Dermis blood vessel endothelial cell (primary cell): ENCODE data around the gene MBD5. TPM values are rescaled to one million over a fixed set of nuclear protein-coding genes. Genes with fewer than 3 reads are reported as not detected.

ENCODE experiments used
- DNase-seq: peaks from one replicate; pipeline ENCODE4 v3.0.0; 2010
- total RNA-seq: library from RNA; depleted of rRNA; stranded (reverse); fragments of >200 nt; gene quantifications from 2 replicates; pipeline ENCODE4 v1.2.3, GENCODE V29; 2014

MBD5 gene
- total RNA-seq, 1 donor from 2014 or later: 12.3 TPM

DNA sequence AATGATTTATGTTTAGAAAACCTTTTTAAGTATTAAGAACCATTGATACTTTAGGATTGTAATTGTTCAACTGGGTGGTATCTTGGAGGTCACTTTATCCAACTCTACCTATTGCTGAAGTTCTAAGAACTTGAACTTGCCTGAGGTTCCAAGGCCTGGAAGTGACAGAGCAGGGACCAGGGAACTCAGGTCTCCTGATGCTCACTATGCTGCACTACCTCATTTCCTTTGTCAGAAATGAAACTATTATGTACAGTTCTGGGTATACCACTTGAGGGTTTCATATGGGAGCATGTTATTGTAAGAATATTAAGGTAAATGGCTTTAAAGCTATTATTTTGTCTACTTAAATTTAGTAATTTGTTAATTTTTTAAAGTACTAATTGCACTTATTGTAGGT lies 3.0 kb downstream of the MBD5 start:
- peak; percentile 37 for DNase-seq

DNA sequence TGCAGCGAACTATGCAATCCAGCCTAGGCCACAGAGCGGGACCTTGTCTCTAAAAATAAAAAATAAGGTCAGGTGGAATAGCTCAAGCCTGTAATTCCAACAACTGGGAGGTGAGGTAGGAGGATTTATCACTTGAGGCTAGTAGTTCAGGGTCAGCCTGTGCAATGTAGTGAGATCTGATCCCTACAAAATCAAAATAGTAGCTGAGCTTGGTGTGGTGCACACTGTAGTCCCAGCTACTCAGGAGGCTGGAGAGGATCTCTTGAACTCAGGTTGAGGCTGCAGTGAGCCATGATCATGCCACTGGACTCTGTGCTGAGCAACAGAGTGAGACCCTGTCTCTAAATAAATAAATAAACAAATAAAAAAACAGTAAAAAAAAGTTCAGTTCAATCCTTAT lies 5.7 kb downstream of the MBD5 start:
- no peak for DNase-seq

DNA sequence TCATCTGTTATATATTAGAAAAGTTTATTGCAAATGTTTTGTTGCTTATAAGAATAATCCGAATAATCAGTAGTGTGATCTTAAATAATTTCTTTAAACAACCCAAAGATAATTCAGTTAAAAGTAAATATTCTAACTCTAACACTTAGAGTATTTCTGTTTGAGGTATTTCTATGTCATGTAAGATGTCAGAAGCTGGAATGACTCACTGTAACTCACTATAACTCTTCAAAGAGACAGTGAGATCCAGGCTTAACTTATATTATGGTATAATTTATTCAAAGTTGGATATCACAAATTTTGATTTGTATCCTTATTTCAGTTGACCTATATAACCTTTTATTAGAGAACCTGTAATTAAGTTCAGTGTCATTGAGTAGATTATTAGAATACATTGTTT lies 6.9 kb downstream of the MBD5 start:
- no peak for DNase-seq

DNA sequence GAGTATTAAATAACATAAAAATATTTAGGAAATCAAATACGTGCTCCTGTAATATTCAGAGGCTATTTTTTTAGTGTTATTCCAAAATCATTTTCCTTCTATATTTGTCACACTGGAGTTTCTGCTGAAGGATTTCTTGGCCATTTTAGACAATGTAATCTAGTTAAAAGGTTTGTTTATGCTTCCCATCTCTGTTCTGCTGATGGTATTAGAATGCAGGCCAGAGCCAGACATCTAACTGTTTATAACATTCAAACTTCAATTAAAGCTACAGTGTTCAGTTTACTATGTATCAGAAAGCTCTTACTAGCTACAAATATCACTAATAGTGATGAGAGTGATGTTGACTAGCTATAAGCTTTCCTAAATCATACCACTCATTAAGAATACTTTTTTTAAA lies 7.9 kb downstream of the MBD5 start:
- no peak for DNase-seq

DNA sequence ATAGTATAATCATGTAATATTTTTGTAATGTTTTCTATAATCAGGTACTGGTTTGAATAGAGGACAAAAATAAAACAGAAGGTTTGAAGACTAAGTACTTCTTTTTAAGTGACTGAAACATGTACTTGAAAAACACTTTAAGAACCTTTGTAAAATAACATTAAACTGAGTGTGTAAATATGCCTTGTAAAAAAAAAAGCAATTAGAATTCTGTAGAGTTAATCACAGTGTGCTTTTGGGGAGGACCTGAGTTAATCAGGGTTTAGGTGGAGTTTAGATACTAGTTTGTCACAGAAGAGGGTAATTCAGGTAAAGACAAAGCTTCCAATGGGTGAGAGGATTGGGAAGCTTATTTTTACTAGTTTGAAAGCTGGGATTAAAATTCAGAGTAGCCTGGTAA lies 10.3 kb downstream of the MBD5 start:
- DNase-seq: no peak

DNA sequence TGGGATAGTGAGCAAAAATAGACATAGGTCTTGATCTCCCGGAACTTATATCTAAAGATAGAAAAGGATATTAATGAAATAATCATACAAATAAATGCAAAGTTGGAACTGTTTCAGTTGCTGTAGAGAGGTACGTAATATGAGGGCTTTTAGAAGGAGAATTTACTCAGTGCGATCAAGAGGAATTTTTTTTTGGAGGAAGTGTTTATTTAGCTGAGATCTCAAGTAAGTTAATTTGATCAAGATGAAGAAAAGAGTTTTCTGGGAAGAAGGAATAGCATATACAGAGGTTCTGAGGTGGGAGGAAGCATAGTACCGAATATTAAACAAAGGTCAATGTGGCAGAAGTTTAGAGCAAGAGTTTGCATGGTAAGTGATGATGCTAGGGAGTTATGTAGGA lies 11.3 kb downstream of the MBD5 start:
- DNase-seq: no peak

DNA sequence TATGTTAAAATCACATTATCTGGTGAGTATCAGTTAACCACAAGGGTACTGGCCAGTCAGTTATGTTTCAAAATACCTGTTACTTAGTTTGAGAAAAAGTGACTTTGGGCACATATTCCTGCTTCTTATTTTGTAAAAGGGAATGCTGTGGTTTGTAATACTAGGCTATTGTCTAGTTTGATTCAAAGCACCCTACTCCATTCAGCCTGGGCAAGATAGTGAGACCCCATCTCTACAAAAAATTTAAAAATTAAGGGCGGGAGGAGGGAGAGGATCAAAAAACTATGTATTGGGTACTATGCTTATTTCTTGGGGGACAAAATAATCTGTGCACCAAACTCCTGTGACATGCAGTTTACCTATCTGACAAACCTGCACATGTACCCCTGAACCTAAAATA lies 18.9 kb downstream of the MBD5 start:
- no peak for DNase-seq

DNA sequence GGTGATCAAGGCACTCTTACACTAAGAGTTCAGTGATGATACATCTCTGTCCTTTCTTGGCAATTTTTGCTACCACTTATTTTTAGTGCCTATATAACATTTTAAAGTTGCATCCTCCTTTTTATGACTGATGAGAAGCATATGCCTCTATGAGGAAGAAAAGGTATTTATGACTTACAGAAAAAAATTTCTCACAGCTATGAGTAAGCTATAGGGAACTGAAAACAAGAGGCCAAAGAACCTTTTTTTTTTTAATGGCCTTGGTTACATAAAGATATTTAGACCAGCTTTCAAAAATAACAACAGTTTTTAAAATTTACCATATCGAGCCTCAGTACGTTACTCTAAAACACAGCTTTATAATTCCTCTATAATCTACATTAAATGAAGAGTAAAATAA lies 21.3 kb downstream of the MBD5 start:
- no peak for DNase-seq

DNA sequence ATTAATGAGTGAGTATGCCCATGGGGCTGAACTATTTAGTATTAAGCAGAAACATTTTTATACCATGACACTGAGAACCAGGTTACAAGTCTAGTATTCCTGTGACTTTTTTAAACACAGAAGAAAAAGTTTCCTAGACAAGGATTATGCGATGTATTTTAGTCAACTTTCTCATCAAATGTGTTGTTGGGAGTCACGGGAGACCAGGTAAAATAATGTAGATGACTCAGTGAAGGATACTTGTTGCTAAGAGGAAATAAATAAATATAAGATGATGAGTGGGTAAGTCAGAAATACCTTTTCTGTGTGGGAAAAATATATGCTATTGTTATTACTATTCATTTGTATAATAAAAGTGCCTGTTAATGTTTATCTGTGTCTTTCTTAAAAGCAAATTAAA lies 23.4 kb downstream of the MBD5 start:
- DNase-seq: no peak

DNA sequence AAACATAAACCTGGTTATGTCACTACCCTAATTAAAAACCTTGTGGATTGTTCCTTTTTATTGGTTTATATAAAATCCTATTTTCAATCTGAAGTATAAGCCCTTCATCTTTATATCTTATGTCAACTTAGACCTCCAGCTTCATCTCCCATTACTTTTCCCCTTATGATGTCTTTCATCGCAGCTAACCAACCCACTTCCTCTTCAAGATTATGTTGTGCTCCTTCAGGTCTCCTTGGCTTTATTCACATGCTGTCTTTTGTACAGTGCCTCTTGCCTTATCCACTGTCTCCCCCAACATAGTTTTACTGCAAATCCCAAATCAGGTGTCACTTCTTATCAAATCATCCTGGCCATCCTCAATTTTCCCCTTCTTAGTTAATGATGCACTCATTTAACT lies 25.9 kb downstream of the MBD5 start:
- no peak for DNase-seq

DNA sequence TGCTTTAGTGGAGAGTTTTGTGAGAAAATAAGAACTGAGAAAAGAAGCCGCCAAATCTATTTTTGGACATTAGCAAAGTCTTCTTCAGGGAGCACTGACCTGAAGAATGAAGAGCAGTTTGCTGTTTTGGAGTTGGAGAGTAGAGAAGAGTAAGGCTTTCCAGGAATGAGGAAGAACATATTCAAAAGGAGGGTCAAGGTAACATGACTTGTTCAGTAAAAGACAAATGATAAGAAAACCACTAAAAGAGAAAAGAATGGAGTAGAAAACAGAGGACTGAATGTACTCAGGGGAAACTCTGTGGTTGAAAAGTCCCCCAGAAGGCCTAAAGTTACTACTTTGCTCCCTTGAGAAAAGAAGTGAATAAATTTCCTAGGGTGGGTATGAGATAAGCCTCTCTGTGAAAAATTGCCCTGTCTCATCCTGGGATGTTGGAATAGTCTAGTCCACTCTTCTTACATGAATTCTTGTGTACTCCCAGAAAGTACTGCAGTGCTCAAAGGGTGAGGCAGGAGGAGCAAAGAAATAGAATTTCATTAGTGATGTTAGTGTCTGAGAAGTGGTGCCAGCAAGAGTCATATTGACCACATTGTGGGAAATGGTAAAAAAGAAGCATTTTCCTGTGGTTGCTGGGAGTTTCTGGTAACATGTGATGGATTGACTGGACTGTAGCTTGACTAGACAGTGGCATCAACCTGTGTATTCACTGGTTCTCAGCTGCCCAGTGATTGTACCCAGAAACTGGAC lies 27.8 kb downstream of the MBD5 start:
- DNase-seq: no peak

DNA sequence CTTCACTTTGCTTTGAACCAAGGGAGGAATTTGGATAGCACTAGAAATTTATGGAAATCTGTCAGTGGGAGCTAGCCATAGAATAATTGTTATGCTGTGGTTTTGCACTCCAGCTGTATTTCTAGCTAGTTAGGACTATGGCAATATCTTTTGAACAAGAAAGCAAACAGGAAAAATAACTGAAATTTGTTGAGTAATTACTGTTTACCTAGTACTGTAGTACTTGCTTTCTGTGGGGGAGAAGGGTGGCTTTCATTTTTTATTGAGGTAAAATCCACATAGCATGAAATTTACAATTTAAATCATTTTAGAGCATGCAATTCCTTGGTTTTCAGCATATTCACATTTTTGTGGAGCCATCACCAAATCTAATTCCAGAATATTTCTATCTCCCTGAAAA lies 28.4 kb downstream of the MBD5 start:
- no peak for DNase-seq

DNA sequence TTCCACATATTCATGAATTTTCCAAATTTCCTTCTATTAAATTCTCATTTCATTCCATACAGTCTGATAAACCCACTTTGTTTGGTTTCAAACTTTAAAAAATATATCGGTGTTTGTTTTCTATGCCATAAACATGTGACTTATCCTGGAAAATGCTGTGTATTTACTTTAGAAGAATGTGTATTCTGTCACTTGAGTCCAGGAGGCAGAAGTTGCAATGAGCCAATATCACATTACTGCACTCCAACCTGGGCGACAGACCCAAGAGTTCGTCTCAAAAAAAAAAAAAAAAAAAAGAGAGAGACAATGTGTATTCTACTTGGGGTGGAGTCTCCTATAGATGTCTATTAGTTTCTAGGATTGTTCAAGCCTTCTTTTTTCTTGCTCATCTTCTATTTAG lies 31.8 kb downstream of the MBD5 start:
- no peak for DNase-seq

DNA sequence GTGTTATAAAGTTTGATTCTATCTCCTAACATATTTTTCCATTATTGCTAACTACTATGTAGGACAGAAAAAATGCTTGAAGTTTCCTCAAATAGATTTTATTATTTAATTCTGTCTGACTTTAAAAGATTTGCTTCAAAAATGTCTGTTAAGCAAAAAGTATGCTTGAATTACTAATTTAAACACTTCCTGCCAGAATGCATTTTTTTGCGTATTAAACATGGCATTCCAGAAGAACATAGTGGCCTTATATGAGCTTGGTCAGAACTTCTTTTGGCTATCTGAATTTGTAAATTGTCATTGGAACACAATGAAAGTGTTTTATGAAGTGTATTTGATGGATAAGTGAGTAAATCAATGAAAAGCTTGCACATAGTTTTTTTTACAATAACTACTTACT lies 37.8 kb downstream of the MBD5 start:
- no peak for DNase-seq

DNA sequence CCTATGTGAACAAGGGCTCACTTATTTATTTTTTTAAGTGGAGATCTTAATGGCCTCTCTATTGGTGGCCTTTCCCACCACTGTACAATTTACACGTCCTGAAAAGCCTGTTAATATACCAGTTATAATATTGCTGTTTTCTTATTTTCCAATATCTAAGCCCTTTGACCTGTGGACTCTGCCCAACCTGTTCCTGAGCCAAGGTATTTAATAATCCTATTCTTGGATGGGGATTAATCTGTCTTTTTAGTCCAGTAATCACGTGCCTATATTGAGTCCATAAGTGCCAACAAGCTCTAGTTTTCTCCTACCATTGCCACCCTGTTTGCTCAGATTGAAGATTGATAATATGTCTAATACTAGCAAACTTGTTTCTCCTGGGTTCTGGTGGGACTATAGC lies 42.7 kb downstream of the MBD5 start:
- DNase-seq: no peak

DNA sequence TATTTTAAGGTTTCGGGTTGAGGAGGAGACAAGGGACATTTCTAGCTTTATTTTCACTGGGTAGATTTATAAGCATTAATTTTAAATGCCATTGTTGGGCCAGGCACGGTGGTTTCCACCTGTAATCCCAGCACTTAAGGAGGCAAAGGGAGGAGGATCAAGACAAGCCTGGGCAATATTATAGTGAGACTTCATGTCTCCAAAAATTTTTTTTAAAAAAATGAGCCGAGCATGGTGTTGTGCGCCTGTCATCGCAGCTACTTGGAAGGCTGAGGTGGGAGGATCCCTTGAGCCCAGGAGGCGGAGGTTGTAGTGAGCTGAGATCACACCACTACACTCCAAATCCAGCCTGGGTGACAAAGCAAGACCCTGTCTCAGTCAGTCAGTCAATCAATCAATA lies 45.0 kb downstream of the MBD5 start:
- no peak for DNase-seq

DNA sequence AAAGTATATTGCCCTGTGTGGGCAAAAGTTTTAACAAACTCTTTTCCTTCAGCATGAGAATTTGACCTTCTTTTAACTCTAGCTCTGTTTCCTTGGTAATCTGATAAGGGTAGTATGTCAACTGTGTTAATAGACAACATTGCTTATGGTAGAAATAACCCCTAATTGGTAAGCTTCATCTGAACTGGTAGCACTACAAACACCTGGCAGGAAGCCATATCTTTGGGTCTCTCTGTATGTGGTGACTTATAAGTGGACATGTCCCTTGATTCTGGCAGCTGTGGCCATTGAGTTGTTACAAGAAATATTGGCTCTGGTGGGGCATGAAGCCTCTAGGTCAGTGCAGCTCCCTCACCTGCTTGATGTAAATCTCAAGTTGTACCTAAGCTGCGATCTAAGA lies 46.9 kb downstream of the MBD5 start:
- no peak for DNase-seq

DNA sequence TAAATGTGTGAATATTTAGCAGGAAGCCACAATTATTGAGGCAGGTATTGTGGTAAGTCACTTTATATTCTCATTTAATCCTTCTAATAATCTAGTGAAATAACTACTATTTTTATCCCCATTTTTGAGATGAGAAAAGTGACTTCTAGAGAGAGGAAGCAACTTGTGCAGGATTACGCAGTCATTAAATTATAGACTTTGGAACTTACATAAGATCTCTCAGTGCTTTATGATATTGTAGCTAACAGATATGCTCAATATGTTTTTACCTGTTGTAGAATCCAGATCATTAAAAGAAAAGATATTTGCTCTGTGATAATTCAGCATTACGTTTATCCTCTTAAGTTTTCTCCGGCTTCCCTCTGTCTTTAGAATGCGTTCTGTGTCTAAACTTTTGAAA lies 50.5 kb downstream of the MBD5 start:
- DNase-seq: no peak

DNA sequence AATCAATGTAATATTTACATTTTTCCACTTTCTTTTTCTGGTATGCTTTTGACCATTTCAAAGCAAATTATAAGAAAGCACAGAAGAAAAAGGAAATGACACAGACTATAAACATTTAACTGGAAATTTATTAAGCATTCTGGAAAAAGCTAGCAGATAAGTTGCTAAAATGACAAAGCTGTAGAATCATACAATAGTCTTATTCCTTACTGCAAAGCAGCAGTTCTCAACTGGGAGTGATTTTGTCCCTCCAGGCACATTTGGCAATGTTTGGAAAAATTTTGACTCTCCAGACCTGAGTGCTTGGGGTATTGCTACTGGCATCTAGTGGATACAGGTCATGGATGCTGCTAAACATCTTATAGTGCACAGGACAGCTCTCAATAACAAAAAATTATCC lies 75.1 kb downstream of the MBD5 start:
- DNase-seq: peak; percentile 5

DNA sequence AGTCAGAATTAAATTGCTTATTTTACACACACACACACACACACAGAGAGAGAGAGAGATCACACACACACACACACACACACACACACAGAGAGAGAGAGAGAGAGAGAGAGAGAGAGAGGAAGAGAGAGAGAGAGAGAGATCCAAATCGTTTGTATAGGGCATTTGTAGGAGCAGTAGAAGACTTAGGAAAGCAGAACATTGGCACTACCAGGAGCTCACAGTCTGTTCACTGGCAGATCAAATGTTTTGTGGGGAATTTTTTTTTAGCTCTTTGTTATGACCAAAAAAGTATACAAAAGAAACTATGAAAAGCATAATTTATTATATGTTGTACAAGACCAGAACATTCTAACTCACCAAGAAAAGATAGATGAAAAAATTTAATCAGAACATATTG lies 81.8 kb downstream of the MBD5 start:
- DNase-seq: no peak

DNA sequence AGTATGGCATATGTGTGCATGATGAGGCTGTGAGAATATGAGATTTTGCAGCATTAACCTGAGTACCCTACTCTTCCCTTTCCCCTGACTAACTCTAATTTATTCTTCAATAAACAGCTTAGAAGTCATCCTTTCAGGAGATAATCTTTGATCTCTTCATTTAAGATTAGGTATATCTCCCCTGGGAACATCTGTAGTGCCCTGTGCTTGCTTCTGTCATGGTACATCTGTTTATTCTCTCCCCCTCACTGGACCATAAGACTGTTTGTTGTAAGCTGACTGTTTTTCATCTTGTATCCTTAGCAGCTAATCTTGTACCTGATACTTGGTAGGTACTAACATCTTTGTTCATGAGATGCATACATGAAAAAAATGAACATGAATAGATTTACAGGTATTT lies 83.1 kb downstream of the MBD5 start:
- DNase-seq: no peak

DNA sequence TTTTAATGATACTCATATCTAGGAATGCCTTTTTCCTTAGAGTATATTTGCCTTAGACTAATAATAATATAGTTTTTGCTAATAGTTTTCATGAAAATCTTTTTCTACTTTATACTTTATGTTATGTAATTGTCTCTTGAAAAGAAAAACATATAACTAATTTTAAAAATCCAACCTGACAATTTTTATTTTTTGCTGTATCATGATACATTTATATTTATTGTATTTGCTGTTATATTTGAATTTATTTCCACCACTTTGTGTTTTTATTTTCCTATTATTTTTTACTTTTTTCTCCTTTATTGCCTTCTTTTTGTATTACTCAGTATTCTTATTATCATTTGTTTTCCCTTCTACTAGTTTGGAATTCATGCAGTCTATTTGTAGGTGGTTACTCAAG lies 85.4 kb downstream of the MBD5 start:
- DNase-seq: no peak

DNA sequence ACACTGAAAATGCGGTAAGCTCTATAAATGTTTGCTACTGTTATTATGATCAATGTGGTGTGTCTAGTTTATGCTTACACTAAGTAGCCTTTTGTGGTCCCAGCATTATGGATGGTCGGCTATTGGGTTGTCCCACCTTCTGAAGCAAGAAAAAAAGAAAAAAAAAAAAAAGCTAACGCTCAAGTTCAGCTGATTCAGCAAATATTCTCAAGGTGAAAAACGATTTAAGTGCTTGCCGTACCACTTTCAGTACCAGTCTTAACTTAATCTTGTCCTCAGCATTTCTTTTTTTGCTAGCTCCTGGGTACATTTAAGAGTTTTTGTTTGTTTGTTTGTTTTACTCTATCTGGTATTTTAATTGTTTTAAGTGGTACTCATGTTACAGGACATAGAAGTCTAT lies 87.5 kb downstream of the MBD5 start:
- no peak for DNase-seq

DNA sequence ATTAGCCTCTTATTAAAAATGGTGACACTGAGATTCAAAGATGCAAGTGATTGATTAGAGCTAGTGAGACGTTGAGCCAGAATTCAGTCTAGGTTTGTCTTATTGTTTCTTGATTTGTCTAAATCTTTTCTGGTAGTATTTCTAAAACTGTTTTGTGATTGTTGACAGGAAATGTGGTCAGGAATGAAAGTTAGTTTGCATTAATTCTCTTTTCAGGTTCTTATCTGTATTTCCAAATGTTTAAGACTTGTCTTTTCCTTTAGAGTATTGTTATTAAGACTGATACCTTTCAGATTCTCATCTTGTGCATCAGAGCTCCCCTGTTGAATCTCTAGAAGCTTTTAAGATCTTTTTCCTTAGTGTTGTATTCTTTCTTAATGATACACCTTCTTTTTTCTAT lies 89.3 kb downstream of the MBD5 start:
- DNase-seq: no peak

DNA sequence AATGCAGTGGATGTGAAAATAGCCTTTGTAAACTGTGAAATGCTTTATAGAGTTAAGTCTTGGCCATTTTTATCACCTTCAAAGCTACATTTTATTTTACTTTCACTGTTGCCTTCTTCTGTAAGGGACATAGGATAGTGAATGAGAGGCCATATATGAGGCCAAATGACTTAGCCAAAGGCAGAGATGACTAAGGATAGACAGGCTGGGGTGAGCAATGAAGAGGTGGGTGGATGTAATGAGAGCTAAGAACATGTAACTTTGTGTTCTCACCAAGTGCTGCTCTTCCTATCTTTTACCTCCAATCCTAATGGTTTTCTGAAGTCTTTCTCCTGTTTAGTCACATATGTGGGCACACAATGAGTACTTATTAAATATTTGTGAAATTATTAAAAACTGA lies 101.9 kb downstream of the MBD5 start:
- no peak for DNase-seq

DNA sequence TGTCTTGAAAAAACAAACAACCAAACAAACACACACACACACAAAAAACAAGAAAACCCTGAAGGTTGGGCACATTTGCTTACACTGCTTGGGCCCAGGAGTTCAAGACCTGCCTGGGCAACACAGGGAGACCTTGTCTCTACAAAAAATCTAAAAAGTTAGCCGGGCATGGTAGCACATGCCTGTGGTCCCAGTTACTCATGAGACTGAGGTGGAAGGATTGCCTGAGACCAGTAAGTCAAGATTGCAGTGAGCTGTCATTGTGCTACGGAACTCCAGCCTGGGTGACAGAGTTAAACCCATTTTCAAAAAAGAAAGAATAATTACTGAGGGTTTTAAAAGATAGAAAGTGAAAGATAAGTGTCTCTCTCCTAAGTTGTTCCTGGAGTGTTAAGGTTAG lies 103.4 kb downstream of the MBD5 start:
- DNase-seq: no peak
